ENCODE results near the gene SPTA1.

DNA sequence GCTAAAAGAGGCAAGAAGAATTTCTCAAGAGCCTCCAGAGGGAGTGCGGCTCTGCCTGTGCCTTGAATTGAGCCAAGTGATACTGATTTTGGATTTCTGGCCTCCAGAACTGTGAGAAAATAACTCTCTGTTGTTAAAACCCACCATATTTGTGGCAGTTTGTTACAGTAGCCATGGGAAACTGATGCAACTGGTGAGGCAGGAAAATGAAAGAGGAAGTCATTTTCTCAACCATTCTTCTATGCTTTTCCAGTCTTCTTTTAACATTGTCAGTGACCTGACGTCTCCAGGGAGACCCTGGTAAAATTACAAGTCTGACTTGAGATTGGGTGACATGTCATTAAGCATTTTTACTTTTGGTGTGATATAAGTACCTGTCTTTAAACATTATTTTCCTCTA, 121.9 kb downstream of the SPTA1 start:
- TF ChIP-seq EZH2 (IDR thresholded peaks at IDR 0.05) = no peak
- no peak for TF ChIP-seq POLR2AphosphoS5 (IDR thresholded peaks at IDR 0.05; ENCODE audit: borderline replicate concordance, low read depth, low read length)

Measured in SK-N-MC (cell line).